IMR-90 (cell line): Measurements from ENCODE around the gene PIAS4. TPM values are rescaled to one million over a fixed set of nuclear protein-coding genes. Genes with fewer than 3 reads are reported as not detected.
A peak's percentile ranks its signal among the peaks of the same experiment; 100 is the strongest.

Experiments
- ATAC-seq: fragments of 200-7000 bp; cut with Tn5 transposase; 2 replicates; pipeline ENCODE4 v1.9.1; 2020; ENCODE audit warnings: low read depth, mild to moderate bottlenecking, moderate library complexity
- BruUV-seq: library from RNA; stranded (reverse); fragments of 400-500 nt; replicated peaks from 2 replicates; lab custom pipeline; 2021; lab: Mats Ljungman, UMichigan
- CTCF ChIA-PET: fragments of 300-600 bp; formaldehyde crosslinking; extraction: SDS; loops from one replicate; lab custom pipeline; 2021; ENCODE audit warnings: antibody characterized with exemption; lab: Yijun Ruan, JAX
- POLR2A ChIA-PET: fragments of 300-600 bp; sonication (Branson Sonifier 250); formaldehyde crosslinking; loops from one replicate; lab custom pipeline; 2022; ENCODE audit warnings: antibody characterized with exemption; ENCODE audit not compliant: unreplicated experiment; lab: Charles Lee
- DNase-seq: peaks from one replicate; pipeline ENCODE4 v3.0.0; 2013
- H2AFZ ChIP-seq: replicated peaks from 2 replicates; pipeline ENCODE3; 2013; ENCODE audit warnings: low read length, mild to moderate bottlenecking; ENCODE audit not compliant: poor library complexity
- H2AK5ac ChIP-seq: 2 replicates; pipeline ENCODE4 v1.6.1; 2013; ENCODE audit warnings: low read depth, low read length, inconsistent platforms
- H2AK9ac ChIP-seq: replicated peaks from 2 replicates; pipeline ENCODE3; 2013; ENCODE audit warnings: mild to moderate bottlenecking, low read depth, low read length, moderate library complexity; ENCODE audit not compliant: poor library complexity
- H2BK120ac ChIP-seq: 2 replicates; pipeline ENCODE4 v1.6.1; 2013; ENCODE audit warnings: low read depth, low read length, inconsistent platforms
- H2BK15ac ChIP-seq: 3 replicates; pipeline ENCODE4 v1.6.1; 2013; ENCODE audit warnings: low read depth, low read length, inconsistent platforms
- H2BK20ac ChIP-seq: 2 replicates; pipeline ENCODE4 v1.6.1; 2013; ENCODE audit warnings: low read depth, mild to moderate bottlenecking, inconsistent platforms, low read length, moderate library complexity
- H2BK5ac ChIP-seq: 2 replicates; pipeline ENCODE4 v1.6.1; 2013; ENCODE audit warnings: mild to moderate bottlenecking, low read depth, low read length, inconsistent platforms; ENCODE audit not compliant: poor library complexity, severe bottlenecking
- H3K14ac ChIP-seq: replicated peaks from 2 replicates; pipeline ENCODE4 v1.6.1; 2013; ENCODE audit warnings: low read depth, low read length, inconsistent platforms
- H3K18ac ChIP-seq: 2 replicates; pipeline ENCODE4 v1.6.1; 2013; ENCODE audit warnings: low read depth, low read length, control low read depth
- H3K23ac ChIP-seq: 2 replicates; pipeline ENCODE4 v1.6.1; 2013; ENCODE audit warnings: low read depth, low read length, inconsistent platforms
- H3K27ac ChIP-seq: 2 replicates; pipeline ENCODE4 v1.5.1; 2013; ENCODE audit warnings: mild to moderate bottlenecking, control low read depth, low read length; ENCODE audit not compliant: insufficient read depth
- H3K27me3 ChIP-seq: 2 replicates; pipeline ENCODE4 v1.6.1; 2013; ENCODE audit warnings: low read length; ENCODE audit not compliant: control insufficient read depth, insufficient read depth
- H3K36me3 ChIP-seq: 2 replicates; pipeline ENCODE4 v1.6.1; 2013; ENCODE audit warnings: low read length, mixed read lengths; ENCODE audit not compliant: control insufficient read depth, insufficient read depth
- H3K4ac ChIP-seq: 2 replicates; pipeline ENCODE4 v1.6.1; 2013; ENCODE audit warnings: low read depth, low read length, inconsistent platforms
- H3K4me1 ChIP-seq: 2 replicates; pipeline ENCODE4 v1.6.1; 2013; ENCODE audit warnings: low read length, mixed read lengths; ENCODE audit not compliant: control insufficient read depth, insufficient read depth
- H3K4me2 ChIP-seq: 2 replicates; pipeline ENCODE4 v1.6.1; 2013; ENCODE audit warnings: low read depth, mild to moderate bottlenecking, control low read depth, low read length, moderate library complexity
- H3K4me3 ChIP-seq: 2 replicates; pipeline ENCODE4 v1.5.1; 2013; ENCODE audit warnings: low read depth, mild to moderate bottlenecking, control low read depth, low read length, moderate library complexity; ENCODE audit not compliant: insufficient read depth
- H3K56ac ChIP-seq: 2 replicates; pipeline ENCODE4 v1.6.1; 2013; ENCODE audit warnings: low read length, inconsistent platforms; ENCODE audit not compliant: insufficient read depth; ENCODE audit errors: extremely low read depth
- H3K79me1 ChIP-seq, 2 experiments: 2 replicates each; pipeline ENCODE4 v1.6.1; 2013; ENCODE audit warnings: low read length in 2 of 2, inconsistent platforms in 1 of 2, low read depth in 1 of 2
- H3K9ac ChIP-seq: 2 replicates; pipeline ENCODE4 v1.6.1; 2013; ENCODE audit warnings: low read depth, low read length, control low read depth
- H3K9me1 ChIP-seq: 2 replicates; pipeline ENCODE4 v1.6.1; 2013; ENCODE audit warnings: low read length, inconsistent platforms; ENCODE audit not compliant: insufficient read depth
- H3K9me3 ChIP-seq: 2 replicates; pipeline ENCODE4 v1.6.1; 2013; ENCODE audit warnings: low read length; ENCODE audit not compliant: control insufficient read depth, insufficient read depth
- H4K20me1 ChIP-seq: 2 replicates; pipeline ENCODE4 v1.6.1; 2013; ENCODE audit warnings: low read length, inconsistent platforms; ENCODE audit not compliant: insufficient read depth
- H4K5ac ChIP-seq: 2 replicates; pipeline ENCODE4 v1.6.1; 2013; ENCODE audit warnings: mild to moderate bottlenecking, low read depth, low read length, control low read depth
- H4K8ac ChIP-seq, 2 experiments: 2 replicates each; pipeline ENCODE4 v1.6.1; 2013; ENCODE audit warnings: low read depth in 2 of 2, low read length in 2 of 2, control low read depth in 1 of 2, inconsistent platforms in 1 of 2
- H4K91ac ChIP-seq: 2 replicates; pipeline ENCODE4 v1.6.1; 2013; ENCODE audit warnings: low read depth, low read length, inconsistent platforms; ENCODE audit not compliant: insufficient read depth
- BHLHE40 ChIP-seq: fragments of 150-350 bp; IDR thresholded peaks from 2 replicates; pipeline ENCODE4 v1.6.1; 2016; ENCODE audit warnings: mild to moderate bottlenecking, low read depth, low read length
- CHD1 ChIP-seq: IDR thresholded peaks from 2 replicates; pipeline ENCODE4 v1.6.1; 2012; ENCODE audit warnings: low read depth, low read length, improper control_type of control experiment
- CTCF ChIP-seq: conservative IDR thresholded peaks from 2 replicates; pipeline ENCODE4 v1.5.1; 2012; ENCODE audit warnings: mild to moderate bottlenecking, low read depth, low read length, improper control_type of control experiment
- ELK1 ChIP-seq: fragments of 150-350 bp; IDR thresholded peaks from 2 replicates; pipeline ENCODE4 v1.6.1; 2016; ENCODE audit warnings: low read depth, mild to moderate bottlenecking, low read length, moderate library complexity, borderline replicate concordance
- FOS ChIP-seq: fragments of 150-350 bp; IDR thresholded peaks from 2 replicates; pipeline ENCODE4 v1.6.1; 2016; ENCODE audit warnings: low read depth, low read length
- MAFK ChIP-seq: IDR thresholded peaks from 2 replicates; pipeline ENCODE4 v1.6.1; 2012; ENCODE audit warnings: low read depth, low read length, improper control_type of control experiment
- MAZ ChIP-seq: IDR thresholded peaks from 2 replicates; pipeline ENCODE4 v1.6.1; 2012; ENCODE audit warnings: low read depth, mild to moderate bottlenecking, low read length, improper control_type of control experiment, moderate library complexity, borderline replicate concordance
- NFE2L2 ChIP-seq: fragments of 150-350 bp; IDR thresholded peaks from 2 replicates; pipeline ENCODE4 v1.6.1; 2016; ENCODE audit warnings: low read depth, mild to moderate bottlenecking, low read length
- POLR2A ChIP-seq: IDR thresholded peaks from 2 replicates; pipeline ENCODE4 v1.6.1; 2012; ENCODE audit warnings: mild to moderate bottlenecking, low read depth, low read length
- RAD21 ChIP-seq: IDR thresholded peaks from 2 replicates; pipeline ENCODE4 v1.6.1; 2012; ENCODE audit warnings: low read length, improper control_type of control experiment
- RCOR1 ChIP-seq: IDR thresholded peaks from 2 replicates; pipeline ENCODE4 v1.6.1; 2012; ENCODE audit warnings: mild to moderate bottlenecking, low read length, improper control_type of control experiment; ENCODE audit not compliant: insufficient replicate concordance
- RFX5 ChIP-seq: IDR thresholded peaks from 2 replicates; pipeline ENCODE4 v1.8.0; 2012; ENCODE audit warnings: low read depth, mild to moderate bottlenecking, low read length, moderate library complexity
- SMC3 ChIP-seq: fragments of 150-350 bp; IDR thresholded peaks from 2 replicates; pipeline ENCODE4 v1.6.1; 2016; ENCODE audit warnings: low read depth, mild to moderate bottlenecking, antibody characterized with exemption, low read length, moderate library complexity
- USF2 ChIP-seq: fragments of 150-350 bp; IDR thresholded peaks from 2 replicates; pipeline ENCODE4 v1.6.1; 2017; ENCODE audit warnings: mild to moderate bottlenecking, antibody characterized with exemption, low read length, low read depth
- WGBS, 2 experiments: methylation state at CpG; one replicate each; pipeline versions ENCODE4 v1.1.5 to v1.1.7; 2013; ENCODE audit warnings: missing lambda C conversion rate in 2 of 2; ENCODE audit not compliant: insufficient read length in 1 of 2; ENCODE audit errors: extremely low coverage in 2 of 2; 5-methylcytosine and 5-hydroxymethylcytosine counted together
- dilution Hi-C: fragments of 300-500 bp; cut with HindIII; formaldehyde crosslinking; loops from one replicate; pipeline ENCODE4 v1.14.3; 2018; ENCODE audit warnings: low sequenced_read_pairs; ENCODE audit not compliant: unreplicated experiment
- in situ Hi-C: fragments of 300-500 bp; cut with MboI; formaldehyde crosslinking; loops from 3 replicates; pipeline ENCODE4 v1.14.3; 2019; ENCODE audit warnings: low sequenced_read_pairs, inconsistent platforms, mixed read lengths
- intact Hi-C: fragments of 100-400 bp; cut with micrococcal nuclease; formaldehyde crosslinking; loops from 2 replicates; pipeline ENCODE4 v1.10.0; 2022
- polyA plus RNA-seq, 3 experiments: library from polyadenylated mRNA; depleted of rRNA; stranded (reverse); fragments of >200 nt; gene quantifications; 2 replicates each; pipeline ENCODE4 v1.2.3, GENCODE V29; 2012; ENCODE audit warnings: low replicate concordance in 1 of 3
- total RNA-seq: library from RNA; depleted of rRNA; stranded (reverse); fragments of >200 nt; gene quantifications from 2 replicates; pipeline ENCODE4 v1.2.3, GENCODE V29; 2012

The PIAS4 gene
- total and polyA plus RNA-seq, 2 of the 4 experiments (the other 2 are of a cell fraction), result 12.1 to 13.6 TPM

GRCh38 chr19:4067396-4068046, 60.0 kb downstream of the PIAS4 start:
- H2BK5ac ChIP-seq, result peak overlapping the region; percentile 66
- peak overlapping the region; percentile 43; the same call in 1 of the 2 replicates for H2AK5ac ChIP-seq
- in situ Hi-C loops, result no loop called here
- peak overlapping the region; percentile 69 to 85; a peak in 3 of 4 replicates for H4K8ac ChIP-seq
- H2BK20ac ChIP-seq, result no peak overlapping the region
- peak overlapping the region; percentile 85 for H2AK9ac ChIP-seq
- no TSS peak for BruUV-seq
- H3K4me1 ChIP-seq, result peaks cover 10% of the 10 kb centered on the region
- dilution Hi-C loops, result no loop called here
- H2BK15ac ChIP-seq, result no peak overlapping the region
- H4K91ac ChIP-seq, result no peak overlapping the region
- H3K4me2 ChIP-seq, result peak overlapping the region; percentile 74
- no peaks in the 10 kb centered on the region for H3K27me3 ChIP-seq
- no peaks in the 10 kb centered on the region for H3K9me3 ChIP-seq
- H3K9me1 ChIP-seq, result no peaks in the 10 kb centered on the region
- peak overlapping the region; percentile 52; the same call in 1 of the 2 replicates for H3K23ac ChIP-seq
- CTCF ChIA-PET, result no interaction called here
- no peak overlapping the region; the same call in 1 of the 2 replicates for H3K18ac ChIP-seq
- H4K20me1 ChIP-seq, result peaks cover 24% of the 10 kb centered on the region
- peak overlapping the region; percentile 56 for H3K4me3 ChIP-seq
- H2BK120ac ChIP-seq, result no peak overlapping the region
- intact Hi-C loops, result loop anchor here (5.0 kb wide), 1 partner anchor 120 kb away; no protein-coding TSS in a partner anchor
- H3K36me3 ChIP-seq, result peaks cover 13% of the 10 kb centered on the region; the same call in 1 of the 2 replicates
- H2AFZ ChIP-seq, result peak overlapping the region; percentile 88
- H3K9ac ChIP-seq, result peak overlapping the region; percentile 55
- peaks cover 3 to 11% of the 10 kb centered on the region in 2 experiments; a peak in 2 of 4 replicates for H3K79me1 ChIP-seq
- WGBS, 2 experiments, result 3% methylated on average over 8 of the region's 58 CpGs; no CpG with 5 or more reads in 1 of the 2 experiments
- peak overlapping the region; percentile 38; the same call in 1 of the 2 replicates for H3K4ac ChIP-seq
- 0 out of 2 replicates have a peak overlapping the region, but pooled peaks have one; percentile 8 for H4K5ac ChIP-seq
- H3K56ac ChIP-seq, result peak overlapping the region; percentile 6; the same call in 1 of the 2 replicates
- no peak for ATAC-seq
- DNase-seq, result no peak
- POLR2A ChIA-PET, result interaction anchor here (0.5 to 0.6 kb wide), 2 partner anchors 82 to 350 kb away, joined by 4 to 5 read pairs; no protein-coding TSS in a partner anchor
- H3K27ac ChIP-seq, result peak overlapping the region; percentile 38
- H3K14ac ChIP-seq, result peak overlapping the region; percentile 42; the same call in 1 of the 2 replicates
- TF ChIP-seq NFE2L2 (no peak), CHD1 (no peak), CTCF (no peak), USF2 (no peak), RCOR1 (no peak), POLR2A (no peak), MAFK (no peak), ELK1 (no peak), SMC3 (no peak), FOS (no peak), RFX5 (no peak), MAZ (no peak), BHLHE40 (no peak), RAD21 (no peak)
